ENCODE data around the gene PUSL1.

Gene PUSL1

GRCh38 chr1:1306661-1307260, 1.6 kb upstream of the PUSL1 start (continued):
- TF ChIP-seq PRDM10 (tag by site-specific recombination; IDR thresholded peaks at IDR 0.05) (no peak), KLF8 (tag by site-specific recombination; IDR thresholded peaks at IDR 0.05) (no peak), ZSCAN23 (tag by site-specific recombination; IDR thresholded peaks at IDR 0.05) (no peak), SCRT2 (tag by site-specific recombination; IDR thresholded peaks at IDR 0.05) (peak; percentile 49; the same call in 1 of the 2 replicates), ZBTB26 (tag by site-specific recombination; optimal IDR thresholded peaks at IDR 0.05) (peak; percentile 46), ZNF18 (tag by site-specific recombination; IDR thresholded peaks at IDR 0.05) (peak; percentile 14; the same call in 1 of the 2 replicates), ZNF791 (tag by site-specific recombination; IDR thresholded peaks at IDR 0.05) (no peak), TRIM28 (IDR thresholded peaks at IDR 0.05; ENCODE audit: borderline replicate concordance, low read length) (peak; percentile 20; the same call in 1 of the 2 replicates), HOXC10 (CRISPR knock-in tag; IDR thresholded peaks at IDR 0.05) (0 out of 2 replicates have a peak, but pooled peaks have one; percentile 51)

GRCh38 chr1:1307261-1307922, 1.0 kb upstream of the PUSL1 start:
- POLR2A ChIA-PET = interaction anchor here (1.3 kb wide), 1 partner anchor 11 kb away, joined by 4 read pairs; no protein-coding TSS in a partner anchor
- peaks cover 0 to 40% of the 10 kb centered on the region in 2 experiments; a peak in 1 of 3 replicates for H3K36me3 ChIP-seq (ENCODE audit: control insufficient read depth in 2 of 2, insufficient read depth in 1 of 2, low read length in 2 of 2)
- H3K4me3 ChIP-seq (ENCODE audit: low read depth, low read length) = peak overlapping the region; percentile 63
- H3K27ac ChIP-seq (ENCODE audit: extremely low read depth, low read depth, low read length) = peak overlapping the region; percentile 75; the same call in 1 of the 2 replicates
- CTCF ChIA-PET = no interaction called here
- no peaks in the 10 kb centered on the region for H3K9me3 ChIP-seq (ENCODE audit: control insufficient read depth, insufficient read depth, low read depth, low read length)
- peaks cover 20% of the 10 kb centered on the region for H3K4me1 ChIP-seq (ENCODE audit: control insufficient read depth, insufficient read depth, low read length)
- TF ChIP-seq KLF9 (tag by site-specific recombination; IDR thresholded peaks at IDR 0.05; ENCODE audit: low read depth) (0 out of 2 replicates have a peak, but pooled peaks have one; percentile 23), KLF1 (tag by site-specific recombination; IDR thresholded peaks at IDR 0.05) (peak; percentile 59; the same call in 1 of the 2 replicates), PATZ1 (tag by site-specific recombination; IDR thresholded peaks at IDR 0.05) (peak; percentile 60; the same call in 1 of the 2 replicates), BCL11A (tag by site-specific recombination; IDR thresholded peaks at IDR 0.05; ENCODE audit: low read depth) (peak; percentile 77), ZNF654 (tag by site-specific recombination; IDR thresholded peaks at IDR 0.05; ENCODE audit: low read depth) (no peak), BCL11B (tag by site-specific recombination; IDR thresholded peaks at IDR 0.05; ENCODE audit: low read depth) (peak; percentile 93), ZNF596 (tag by site-specific recombination; IDR thresholded peaks at IDR 0.05) (no peak), ZNF24 (tag by site-specific recombination; IDR thresholded peaks at IDR 0.05) (no peak), ZNF548 (tag by site-specific recombination; IDR thresholded peaks at IDR 0.05) (no peak), GLIS2 (tag by site-specific recombination; IDR thresholded peaks at IDR 0.05) (peak; percentile 48; the same call in 1 of the 2 replicates), ZBTB44 (tag by site-specific recombination; IDR thresholded peaks at IDR 0.05) (no peak), ZNF23 (tag by site-specific recombination; IDR thresholded peaks at IDR 0.05; ENCODE audit: borderline replicate concordance) (no peak), ZNF350 (tag by site-specific recombination; IDR thresholded peaks at IDR 0.05) (no peak), ZNF362 (tag by site-specific recombination; IDR thresholded peaks at IDR 0.05) (no peak)

All from HEK293 (cell line).